ENCODE results near the gene ABHD8.
"Not testable (repeated sequence)": the region's sequence is repeated elsewhere in the genome, so short reads cannot be mapped to it uniquely, and the experiment has no call there.

Gene ABHD8

DNA sequence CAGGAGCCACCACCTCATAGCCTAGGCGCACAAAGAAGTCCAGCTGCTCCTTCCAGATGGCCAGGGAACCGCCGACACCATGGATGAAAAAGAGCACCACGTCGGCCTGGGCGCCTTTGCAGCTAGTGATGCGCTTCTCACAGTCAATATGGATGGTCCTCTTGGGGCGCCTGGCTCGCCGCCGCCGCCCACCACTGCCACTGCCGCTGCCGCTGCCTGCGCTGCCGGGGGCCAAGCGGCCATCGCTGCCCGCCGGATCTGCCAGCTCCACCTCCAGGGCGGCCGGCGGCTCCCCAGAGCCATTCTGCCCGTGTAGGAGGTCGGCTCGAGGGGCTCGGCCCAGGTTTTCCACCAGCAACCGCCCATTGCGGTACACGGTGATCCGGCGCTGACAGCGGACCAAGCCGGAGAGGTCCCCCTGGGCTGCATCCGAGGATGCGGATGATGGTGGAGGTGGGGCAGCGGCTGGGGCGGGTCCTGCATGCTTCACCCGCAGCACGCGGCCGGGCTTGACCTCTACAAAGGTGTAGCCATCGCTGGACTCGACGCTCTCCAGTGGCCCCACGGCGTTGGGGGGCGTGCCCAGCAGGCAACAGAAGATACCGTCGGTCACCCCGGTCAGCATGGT lies 2.1 kb downstream of the ABHD8 start:
- no peak for DNase-seq (ENCODE audit: low read depth in 2 of 2, low spot score in 1 of 2)

DNA sequence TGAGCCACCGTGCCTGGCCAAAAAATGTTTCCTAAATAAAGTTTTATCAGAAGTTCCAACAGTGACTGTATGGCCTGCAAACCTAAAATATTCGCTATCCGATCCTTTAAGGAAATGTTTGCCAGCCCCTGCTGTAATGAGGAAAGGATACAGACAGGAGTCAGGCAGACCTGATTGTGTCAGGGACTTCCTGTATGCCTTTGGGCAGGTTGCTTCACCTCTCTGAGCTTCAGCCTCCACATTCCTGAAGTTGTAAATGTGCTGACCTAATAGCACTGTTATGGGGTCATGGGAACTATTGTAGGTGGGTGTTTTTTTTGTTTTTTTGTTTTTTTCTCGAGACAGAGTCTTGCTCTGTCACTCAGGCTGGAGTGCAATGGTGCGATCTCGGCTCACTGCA lies 6.2 kb downstream of the ABHD8 start:
- DNase-seq (ENCODE audit: low read depth in 2 of 2, low spot score in 1 of 2) = no peak

DNA sequence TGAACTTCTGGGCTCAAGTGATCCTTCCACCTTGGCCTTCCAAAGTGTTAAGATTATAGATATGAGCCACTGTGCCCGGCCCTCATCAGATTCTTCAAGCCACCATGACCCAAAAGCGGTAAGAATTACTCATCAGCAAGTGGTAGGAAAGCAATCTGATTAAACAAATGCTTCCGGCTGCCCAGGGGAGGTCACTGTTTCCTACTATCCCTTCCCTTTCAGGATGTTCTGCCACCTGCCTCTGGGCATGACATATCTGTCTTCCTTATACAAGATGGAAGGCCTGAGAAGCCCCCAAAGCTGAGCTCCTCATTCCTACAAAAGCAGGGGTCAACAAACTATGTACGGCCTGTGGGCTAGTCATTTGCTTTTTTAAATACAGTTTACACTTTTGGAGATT lies 7.0 kb downstream of the ABHD8 start:
- DNase-seq (ENCODE audit: low read depth in 2 of 2, low spot score in 1 of 2) = no peak

DNA sequence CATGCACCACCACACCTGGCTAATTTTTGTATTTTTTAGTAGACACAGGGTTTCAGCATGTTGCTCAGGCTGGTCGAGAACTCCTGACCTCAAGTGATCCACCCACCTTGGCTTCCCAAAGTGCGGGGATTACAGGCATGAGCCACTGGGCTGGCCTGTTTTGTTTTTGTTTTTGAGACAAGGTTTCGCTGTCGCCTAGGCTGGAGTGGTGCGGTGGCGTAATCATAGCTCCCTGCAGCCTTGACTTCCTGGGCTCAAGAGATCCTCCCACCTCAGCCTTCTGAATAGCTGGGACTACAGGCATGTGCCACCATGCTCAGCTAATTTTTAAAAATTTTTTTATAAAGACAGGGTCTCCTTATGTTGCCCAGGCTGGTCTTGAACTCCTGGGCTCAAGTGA lies 7.7 kb downstream of the ABHD8 start:
- not testable (repeated sequence) for DNase-seq (ENCODE audit: low read depth in 2 of 2, low spot score in 1 of 2)

DNA sequence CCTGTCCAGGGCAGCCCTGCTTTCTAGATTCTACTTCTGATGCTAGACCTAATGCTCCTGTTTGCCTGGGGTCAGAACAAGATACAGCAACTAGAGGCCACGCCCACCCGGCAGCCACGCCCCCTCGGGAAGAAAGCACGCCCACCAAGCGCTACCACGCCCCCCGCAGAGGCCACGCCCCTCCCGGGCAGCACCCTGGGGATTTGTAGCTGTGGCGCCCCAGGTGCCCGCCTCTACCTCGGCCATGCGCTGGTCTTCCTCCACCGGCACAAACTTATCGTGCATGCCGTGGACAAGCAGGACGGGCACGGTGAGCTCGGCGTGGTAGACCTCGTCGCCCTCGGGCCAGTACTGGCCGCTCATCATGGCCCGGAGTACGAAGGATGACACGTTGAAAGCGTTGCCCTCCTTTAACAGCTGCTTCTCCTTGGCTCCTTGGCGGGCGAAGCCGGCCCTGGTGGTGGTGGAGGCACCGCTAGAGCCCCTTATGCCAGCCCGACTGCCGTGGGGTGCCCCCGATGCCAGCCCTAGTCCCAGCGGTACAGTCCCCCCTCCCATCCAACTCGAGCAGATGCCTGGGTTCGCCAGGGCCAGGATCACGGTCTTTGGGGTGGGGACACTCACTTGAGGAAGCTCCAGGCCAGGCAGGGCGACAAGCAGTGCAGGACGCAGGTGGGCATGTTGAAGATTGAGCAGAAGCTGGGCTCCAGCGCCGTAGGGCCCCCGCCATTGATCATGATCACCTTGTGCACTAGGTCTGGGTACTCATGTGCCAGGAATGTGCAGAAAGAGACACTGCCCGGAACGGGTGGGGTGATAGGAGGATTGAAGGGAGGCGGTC lies 9.0 kb downstream of the ABHD8 start:
- DNase-seq (ENCODE audit: low read depth in 2 of 2, low spot score in 1 of 2) = no peak

DNA sequence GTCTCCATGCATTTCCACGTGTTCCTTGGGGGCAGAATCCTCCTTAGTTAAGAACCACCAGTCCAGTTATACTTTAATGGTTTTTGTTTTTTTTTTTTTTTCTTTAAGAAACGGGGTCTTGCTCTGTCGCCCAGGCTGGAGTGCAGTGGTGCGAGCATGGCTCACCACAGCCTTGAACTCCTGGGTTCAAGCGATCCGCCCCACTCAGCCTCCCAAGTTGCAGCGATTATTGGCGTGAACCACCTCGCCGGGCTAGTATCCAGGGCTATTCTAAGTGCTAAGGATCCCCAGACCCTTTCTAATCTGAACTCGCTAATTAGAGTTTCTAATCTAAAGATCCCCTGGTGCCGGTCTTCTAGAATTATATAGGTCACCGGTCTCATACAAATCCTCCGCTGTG lies 9.6 kb downstream of the ABHD8 start:
- no peak for DNase-seq (ENCODE audit: low read depth in 2 of 2, low spot score in 1 of 2)

DNA sequence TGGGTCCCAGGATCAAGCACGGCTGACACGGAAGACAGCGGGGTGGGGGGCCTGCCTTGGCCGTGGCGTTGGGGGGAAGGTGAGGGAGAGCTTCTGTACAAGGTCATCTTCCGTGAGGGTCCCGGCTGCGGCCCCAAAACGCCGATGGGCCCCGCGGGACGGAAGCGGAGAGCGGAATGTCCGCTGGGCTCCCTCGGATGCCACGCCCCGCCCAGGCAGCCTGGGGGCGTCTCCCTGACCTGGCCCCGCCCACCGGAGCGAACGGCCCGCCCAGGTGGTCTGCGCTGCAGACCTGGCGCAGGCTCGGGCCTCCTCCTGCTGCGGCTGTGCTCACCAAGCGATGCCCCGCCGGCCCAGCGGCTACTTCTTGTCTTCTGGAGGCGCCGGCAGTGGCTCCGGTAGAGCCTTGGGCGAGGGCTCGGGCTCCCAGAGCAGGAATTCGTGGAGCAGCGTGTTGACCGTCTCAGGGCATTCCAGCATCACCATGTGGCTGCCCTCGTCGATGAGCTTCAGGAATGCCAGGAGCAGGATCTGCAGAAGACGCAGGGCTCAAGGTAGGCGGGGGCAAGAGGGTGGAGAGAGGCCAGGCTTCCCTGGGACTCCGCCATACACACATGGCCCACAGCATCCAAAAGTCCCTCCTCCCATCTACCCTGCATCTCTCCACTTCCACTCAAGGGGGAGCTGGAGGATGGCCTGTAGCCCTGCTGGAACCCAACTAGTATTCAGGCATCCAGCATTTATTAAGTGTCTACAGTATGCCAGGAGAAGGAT lies 10.7 kb downstream of the ABHD8 start:
- peak in 1 of 2 donors; percentile 41 for DNase-seq (ENCODE audit: low read depth in 2 of 2, low spot score in 1 of 2)

DNA sequence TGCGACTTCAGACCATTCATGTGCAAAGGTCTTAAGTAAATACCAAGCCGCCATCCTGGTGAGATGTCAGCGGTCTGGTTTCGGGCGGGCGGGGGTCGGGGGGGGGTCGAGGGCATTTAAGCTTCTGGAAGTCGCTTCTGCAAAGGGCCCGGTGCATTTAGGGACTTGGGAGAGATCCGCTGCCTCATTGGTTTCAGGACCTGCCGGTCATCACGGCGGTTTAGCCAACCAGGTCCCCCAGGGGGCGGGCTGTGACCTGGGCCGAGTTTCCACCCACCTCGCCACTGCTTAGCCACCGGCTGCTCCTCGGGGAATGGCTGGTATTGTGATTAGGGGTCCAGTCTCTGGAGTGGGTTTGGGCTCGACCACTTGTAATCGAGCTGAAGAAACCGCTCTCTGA lies 13.7 kb downstream of the ABHD8 start:
- no peak for DNase-seq (ENCODE audit: low read depth in 2 of 2, low spot score in 1 of 2)

DNA sequence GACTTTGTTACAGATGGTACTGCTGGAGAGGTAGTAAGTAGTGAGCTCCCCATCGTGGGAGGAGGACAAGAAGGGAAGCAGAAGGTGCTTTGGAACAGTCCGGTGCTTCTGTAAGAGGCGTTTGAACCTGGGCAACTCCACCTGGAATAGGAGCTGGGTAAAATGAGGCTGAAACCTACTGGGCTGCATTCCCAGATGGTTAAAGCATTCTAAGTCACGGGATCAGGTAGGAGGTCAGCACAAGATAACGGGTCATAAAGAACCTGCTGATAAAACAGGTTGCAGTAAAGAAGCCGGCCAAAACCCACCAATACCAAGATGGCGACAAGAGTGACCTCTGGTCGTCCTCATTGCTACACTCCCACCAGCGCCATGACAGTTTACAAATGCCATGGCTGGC lies 16.5 kb downstream of the ABHD8 start:
- DNase-seq (ENCODE audit: low read depth in 2 of 2, low spot score in 1 of 2) = no peak

DNA sequence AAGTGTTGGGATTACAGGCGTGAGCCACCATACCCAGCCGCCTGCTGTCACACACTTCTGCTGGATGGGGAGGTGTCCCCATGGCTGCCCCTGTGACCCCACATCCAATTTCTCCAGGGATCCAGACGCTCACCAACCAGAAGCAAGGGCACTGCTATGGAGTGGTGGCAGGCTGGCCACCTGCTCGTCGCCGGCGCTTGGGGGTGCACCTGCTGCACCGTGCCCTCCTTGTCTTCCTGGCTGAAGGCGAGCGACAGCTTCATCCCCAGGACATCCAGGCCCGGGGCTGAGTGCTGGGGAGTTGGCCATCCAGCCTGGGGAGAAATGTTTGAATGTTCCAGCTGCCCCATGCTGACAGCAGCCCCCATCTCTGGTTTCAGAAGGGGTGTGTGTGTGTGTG lies 17.0 kb downstream of the ABHD8 start:
- no peak for DNase-seq (ENCODE audit: low read depth in 2 of 2, low spot score in 1 of 2)

DNA sequence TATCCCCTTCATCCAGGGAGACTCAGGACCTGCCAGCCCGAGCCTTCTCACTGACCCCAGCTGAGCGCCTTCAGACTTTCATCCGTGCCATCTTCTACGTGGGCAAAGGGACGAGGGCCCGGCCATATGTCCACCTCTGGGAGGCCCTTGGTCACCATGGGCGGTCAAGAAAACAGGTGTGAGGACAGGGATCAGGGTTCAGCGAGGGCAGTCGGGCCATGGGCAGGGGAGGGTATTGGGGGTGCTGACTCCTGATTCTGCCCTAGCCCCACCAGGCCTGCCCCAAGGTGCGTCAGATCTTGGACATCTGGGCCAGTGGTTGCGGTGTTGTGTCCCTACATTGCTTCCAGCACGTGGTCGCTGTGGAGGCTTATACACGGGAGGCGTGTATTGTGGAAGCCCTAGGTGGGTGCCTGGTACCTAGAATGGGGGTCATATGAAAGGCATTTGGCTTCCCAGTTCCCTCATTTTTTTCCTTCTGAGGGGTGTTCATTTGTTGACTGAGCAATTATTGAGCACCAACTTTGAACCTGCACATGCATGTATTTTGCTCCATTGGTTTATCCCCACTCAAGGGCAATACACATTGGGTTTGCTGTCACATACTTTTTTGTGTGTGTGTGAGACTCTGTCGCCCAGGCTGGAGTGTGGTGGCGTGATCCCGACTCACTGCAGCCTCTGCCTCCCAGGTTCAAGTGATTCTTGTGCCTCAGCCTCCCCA lies 17.6 kb downstream of the ABHD8 start:
- no peak for DNase-seq (ENCODE audit: low read depth in 2 of 2, low spot score in 1 of 2)

DNA sequence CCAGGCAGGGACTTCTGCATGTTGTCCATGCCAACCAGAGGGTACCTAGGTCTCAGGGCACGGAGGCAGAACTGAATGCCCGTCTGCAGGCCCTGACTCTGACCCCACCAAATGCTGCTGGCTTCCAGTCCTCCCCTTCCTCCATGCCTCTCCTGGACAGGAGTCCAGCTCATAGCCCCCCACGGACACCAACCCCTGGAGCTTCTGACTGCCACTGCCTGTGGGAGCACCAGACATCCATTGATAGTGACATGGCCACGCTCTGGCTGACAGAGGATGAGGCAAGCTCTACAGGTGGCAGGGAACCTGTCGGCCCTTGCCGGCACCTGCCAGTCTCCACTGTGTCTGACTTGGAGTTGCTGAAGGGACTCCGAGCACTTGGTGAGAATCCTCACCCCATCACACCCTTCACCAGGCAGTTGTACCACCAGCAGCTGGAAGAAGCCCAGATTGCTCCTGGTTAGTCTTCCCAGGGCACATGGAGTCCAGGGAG lies 19.7 kb downstream of the ABHD8 start:
- no peak for DNase-seq (ENCODE audit: low read depth in 2 of 2, low spot score in 1 of 2)

DNA sequence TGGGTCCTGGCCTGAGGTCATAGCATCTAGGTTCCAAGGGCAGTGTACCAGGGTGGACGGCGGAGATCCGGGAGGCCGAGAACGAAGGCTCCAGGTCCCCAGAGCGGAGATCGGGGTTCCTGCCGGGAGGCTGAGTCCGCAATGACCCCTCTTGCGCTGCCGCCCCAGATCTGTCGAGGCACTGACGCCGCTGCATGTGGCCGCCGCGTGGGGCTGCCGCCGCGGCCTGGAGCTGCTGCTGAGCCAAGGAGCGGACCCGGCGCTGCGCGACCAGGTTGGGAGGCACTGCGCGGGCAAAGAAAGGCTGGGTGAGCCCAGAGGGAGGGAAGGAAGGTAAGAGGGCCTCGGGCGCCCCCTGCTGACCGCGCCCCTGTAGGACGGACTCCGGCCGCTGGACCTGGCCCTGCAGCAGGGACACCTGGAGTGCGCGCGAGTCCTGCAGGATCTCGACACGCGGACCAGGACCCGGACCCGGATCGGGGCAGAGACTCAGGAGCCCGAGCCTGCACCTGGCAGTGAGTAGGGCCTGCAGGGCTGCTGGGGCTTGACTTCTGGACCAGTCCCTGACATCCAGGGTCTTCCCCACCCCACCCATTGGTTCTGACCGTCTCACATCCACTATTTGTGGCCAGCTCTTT lies 20.6 kb downstream of the ABHD8 start:
- DNase-seq (ENCODE audit: low read depth in 2 of 2, low spot score in 1 of 2) = peak; percentile 58 to 60

DNA sequence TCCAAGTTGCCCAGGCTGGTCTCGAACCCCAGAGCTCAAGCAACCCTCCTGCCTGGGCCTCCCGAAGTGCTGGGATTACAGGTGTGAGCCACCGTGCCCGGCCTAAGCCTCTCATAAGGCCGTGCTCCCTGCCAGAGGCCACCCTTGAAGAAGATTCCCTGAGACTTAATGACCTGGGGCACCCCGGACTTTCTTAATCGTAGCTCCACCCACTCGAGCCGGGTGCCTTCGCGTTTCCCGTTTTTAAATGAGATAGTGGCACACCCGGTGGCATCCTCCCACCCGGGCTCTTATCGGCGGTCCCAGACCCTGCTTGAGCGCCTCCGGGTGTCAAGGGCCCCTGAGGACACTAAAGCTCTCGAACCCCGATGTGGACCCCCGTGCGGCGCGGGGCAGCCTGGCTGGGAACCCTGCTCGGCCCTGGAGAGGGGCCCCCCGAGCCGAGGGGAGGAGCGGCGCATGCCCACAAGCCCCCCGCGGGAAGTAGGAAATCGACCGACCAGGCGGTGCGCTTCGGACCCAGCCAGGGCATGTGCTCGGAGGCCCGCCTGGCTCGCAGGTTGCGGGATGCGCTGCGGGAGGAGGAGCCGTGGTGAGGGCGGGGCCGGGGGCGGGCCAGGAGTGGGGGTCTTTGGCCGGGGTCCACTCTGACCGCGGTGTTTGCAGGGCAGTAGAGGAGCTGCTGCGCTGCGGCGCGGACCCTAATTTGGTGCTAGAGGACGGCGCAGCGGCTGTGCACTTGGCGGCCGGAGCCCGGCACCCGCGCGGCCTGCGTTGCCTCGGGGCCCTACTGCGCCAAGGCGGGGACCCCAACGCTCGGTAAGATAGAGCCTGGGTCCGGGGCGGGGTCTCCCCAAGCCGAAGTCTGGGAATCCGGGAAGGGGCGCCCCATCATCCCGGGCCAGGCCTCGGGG lies 21.6 kb downstream of the ABHD8 start, which contains the start of gene ANKLE1:
Gene ANKLE1 (plus strand): TSS at position 511 of the 914 bp plus-strand sequence. CDS start 20 bp downstream, at position 531.
- DNase-seq (ENCODE audit: low read depth in 2 of 2, low spot score in 1 of 2) = no peak

DNA sequence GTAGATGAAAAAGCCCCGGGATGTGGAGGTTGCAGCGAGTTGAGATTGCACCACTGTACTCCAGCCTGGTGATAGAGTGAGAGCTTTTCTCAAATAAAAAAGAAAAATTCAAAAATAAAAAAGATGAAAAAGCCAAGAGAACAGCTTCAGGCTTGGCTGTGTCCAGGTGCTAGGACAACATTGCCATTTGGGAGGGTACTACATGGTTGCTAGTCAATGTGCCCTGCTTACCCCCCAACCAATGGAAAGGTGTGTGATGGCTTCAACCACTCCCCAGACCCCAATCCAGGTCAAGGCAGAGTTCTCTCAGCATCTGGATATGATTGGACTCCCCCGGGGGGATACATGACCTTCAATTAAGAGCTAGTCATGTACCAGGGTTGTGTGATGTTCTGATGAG lies 23.8 kb downstream of the ABHD8 start:
- DNase-seq (ENCODE audit: low read depth in 2 of 2, low spot score in 1 of 2) = no peak

DNA sequence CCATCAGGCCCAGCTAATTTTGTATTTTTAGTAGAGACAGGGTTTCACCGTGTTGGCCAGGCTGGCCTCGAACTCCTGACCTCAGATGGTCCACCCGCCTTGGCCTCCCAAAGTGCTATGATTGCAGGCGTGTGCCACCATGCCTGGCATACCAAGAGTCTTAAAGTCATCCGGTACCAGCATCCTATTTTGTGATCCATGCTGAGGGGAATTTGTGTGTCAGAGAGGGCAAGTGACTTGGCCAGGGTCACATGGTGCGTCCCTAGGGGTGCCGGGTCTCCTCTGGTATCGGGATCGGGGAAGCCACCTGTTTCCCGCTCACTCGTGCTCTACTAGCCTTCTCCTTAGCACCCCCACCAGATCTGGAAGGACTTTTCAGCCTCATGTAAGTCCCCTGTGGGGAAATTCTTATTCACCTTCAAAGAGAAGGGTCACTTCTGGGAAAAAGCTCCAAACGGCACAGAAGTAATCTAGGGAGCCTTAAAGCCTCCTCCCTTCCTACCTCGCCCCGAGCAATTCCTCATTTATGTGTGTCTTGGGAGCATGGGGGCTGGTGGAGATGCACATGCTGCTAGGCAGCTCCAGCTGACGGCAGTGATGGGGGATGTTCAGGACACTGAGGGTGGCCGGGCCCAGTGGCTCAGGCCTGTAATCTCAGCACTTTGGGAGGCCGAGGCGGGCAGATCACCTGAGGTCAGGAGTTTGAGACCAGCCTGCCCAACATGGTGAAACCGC lies 27.6 kb downstream of the ABHD8 start:
- DNase-seq (ENCODE audit: low read depth in 2 of 2, low spot score in 1 of 2) = no peak

DNA sequence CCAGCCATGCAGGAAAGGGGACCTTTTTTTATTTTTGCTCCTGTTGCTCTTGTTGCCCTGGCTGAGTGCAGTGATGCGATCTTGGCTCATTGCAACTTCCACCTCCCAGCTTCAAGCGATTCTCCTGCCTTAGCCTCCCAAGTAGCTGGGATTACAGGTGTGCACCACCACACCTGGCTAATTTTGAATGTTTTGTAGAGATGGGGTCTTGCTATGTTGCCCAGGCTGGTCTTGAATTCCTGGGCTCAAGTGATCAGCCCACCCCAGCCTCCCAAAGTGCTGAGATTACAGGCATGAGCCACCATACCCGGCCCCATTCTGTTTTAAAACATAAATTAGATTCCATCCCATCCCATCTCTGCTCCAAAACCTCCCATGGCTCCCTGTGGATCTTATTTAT lies 28.3 kb downstream of the ABHD8 start:
- DNase-seq (ENCODE audit: low read depth in 2 of 2, low spot score in 1 of 2) = not testable (repeated sequence)

DNA sequence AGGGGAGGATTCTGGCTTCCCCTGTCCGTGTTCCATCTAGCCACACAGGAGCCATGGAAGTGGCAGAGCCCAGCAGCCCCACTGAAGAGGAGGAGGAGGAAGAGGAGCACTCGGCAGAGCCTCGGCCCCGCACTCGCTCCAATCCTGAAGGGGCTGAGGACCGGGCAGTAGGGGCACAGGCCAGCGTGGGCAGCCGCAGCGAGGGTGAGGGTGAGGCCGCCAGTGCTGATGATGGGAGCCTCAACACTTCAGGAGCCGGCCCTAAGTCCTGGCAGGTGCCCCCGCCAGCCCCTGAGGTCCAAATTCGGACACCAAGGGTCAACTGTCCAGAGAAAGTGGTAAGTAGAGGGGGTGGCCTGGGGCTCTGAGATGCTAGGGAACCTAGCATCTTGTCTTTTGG lies 34.5 kb downstream of the ABHD8 start:
- DNase-seq (ENCODE audit: low read depth in 2 of 2, low spot score in 1 of 2) = no peak
